GM21576 (cell line): ENCODE data around the gene SP140L.
"Not testable (repeated sequence)": the region's sequence is repeated elsewhere in the genome, so short reads cannot be mapped to it uniquely, and the experiment has no call there.

Experiments
- ATAC-seq: cut with Tn5 transposase; IDR thresholded peaks from one replicate; pipeline ENCODE4 v1.9.1; 2021; ENCODE audit warnings: mild to moderate bottlenecking, moderate library complexity; ENCODE audit not compliant: unreplicated experiment

Gene SP140L

GRCh38 chr2:230323385-230324106 is 3.4 kb upstream of the SP140L start:
- ATAC-seq = no peak

GRCh38 chr2:230324503-230324902 is 2.5 kb upstream of the SP140L start:
- no peak for ATAC-seq

- no peak for ATAC-seq
Observed at GRCh38 chr2:230325316-230326243, 1.4 kb upstream of the SP140L start.

- peak; percentile 70 for ATAC-seq
Observed at GRCh38 chr2:230327418-230328154, 593 bp downstream of the SP140L start.

- no peak for ATAC-seq
Observed at GRCh38 chr2:230328155-230328458, 1.1 kb downstream of the SP140L start.

GRCh38 chr2:230329946-230330605 is 3.1 kb downstream of the SP140L start:
- ATAC-seq = no peak

GRCh38 chr2:230330725-230331124 is 3.7 kb downstream of the SP140L start:
- ATAC-seq = no peak

- ATAC-seq = no peak
Observed at GRCh38 chr2:230335461-230335863, 8.5 kb downstream of the SP140L start.

- ATAC-seq = no peak
Observed at GRCh38 chr2:230335864-230336506, 9.0 kb downstream of the SP140L start.

GRCh38 chr2:230341936-230342528 is 15.0 kb downstream of the SP140L start:
- not testable (repeated sequence) for ATAC-seq

- not testable (repeated sequence) for ATAC-seq
Observed at GRCh38 chr2:230343041-230343624, 16.1 kb downstream of the SP140L start.

GRCh38 chr2:230343747-230344146 is 16.8 kb downstream of the SP140L start:
- ATAC-seq = no peak

GRCh38 chr2:230346465-230346864 is 19.5 kb downstream of the SP140L start:
- no peak for ATAC-seq

- ATAC-seq = no peak
Observed at GRCh38 chr2:230346921-230347533, 20.0 kb downstream of the SP140L start.

- peak; percentile 64 for ATAC-seq
Observed at GRCh38 chr2:230347659-230348305, 20.8 kb downstream of the SP140L start.

- no peak for ATAC-seq
Observed at GRCh38 chr2:230348787-230349186, 21.8 kb downstream of the SP140L start.

- ATAC-seq = no peak
Observed at GRCh38 chr2:230356084-230356483, 29.1 kb downstream of the SP140L start.

- ATAC-seq = no peak
Observed at GRCh38 chr2:230358305-230358704, 31.3 kb downstream of the SP140L start.

GRCh38 chr2:230360028-230360427 is 33.0 kb downstream of the SP140L start:
- no peak for ATAC-seq
